Loucy (cell line): ENCODE measurements around the gene KCNMB2.

Experiments used
- H2AFZ ChIP-seq: fragments of 200-600 bp; sonication (generic); 2 replicates; pipeline ENCODE4 v1.6.0; 2016; ENCODE audit warnings: antibody characterized with exemption, mild to moderate bottlenecking, low read length, moderate library complexity
- H3F3A ChIP-seq: fragments of 200-600 bp; 2 replicates; pipeline ENCODE4 v1.6.0; 2016; ENCODE audit warnings: antibody characterized with exemption, low read depth, mild to moderate bottlenecking
- H3K27me3 ChIP-seq: fragments of 200-600 bp; sonication (generic); 2 replicates; pipeline ENCODE4 v1.6.1; 2014; ENCODE audit warnings: low read length, mild to moderate bottlenecking; ENCODE audit not compliant: insufficient read depth, poor library complexity, severe bottlenecking
- H3K36me3 ChIP-seq: fragments of 200-600 bp; sonication (generic); 2 replicates; pipeline ENCODE4 v1.6.1; 2016; ENCODE audit warnings: low read length; ENCODE audit not compliant: insufficient read depth
- H3K4me1 ChIP-seq: fragments of 200-600 bp; sonication (generic); 2 replicates; pipeline ENCODE4 v1.5.1; 2014; ENCODE audit warnings: low read length, mild to moderate bottlenecking; ENCODE audit not compliant: insufficient read depth, poor library complexity, severe bottlenecking
- H3K4me2 ChIP-seq: fragments of 200-600 bp; sonication (generic); 2 replicates; pipeline ENCODE4 v1.6.0; 2014; ENCODE audit warnings: antibody characterized with exemption, low read length, low read depth, mild to moderate bottlenecking; ENCODE audit not compliant: poor library complexity, severe bottlenecking
- H3K4me3 ChIP-seq: fragments of 200-600 bp; sonication (generic); 2 replicates; pipeline ENCODE4 v1.5.1; 2014; ENCODE audit warnings: low read length, mild to moderate bottlenecking, mixed read lengths; ENCODE audit not compliant: poor library complexity, severe bottlenecking
- H3K79me2 ChIP-seq: fragments of 200-600 bp; sonication (generic); 2 replicates; pipeline ENCODE4 v1.6.1; 2014; ENCODE audit warnings: low read length; ENCODE audit not compliant: insufficient read depth
- H3K9ac ChIP-seq: fragments of 200-600 bp; sonication (generic); 2 replicates; pipeline ENCODE4 v1.6.0; 2014; ENCODE audit warnings: mild to moderate bottlenecking, low read depth, low read length, moderate library complexity; ENCODE audit not compliant: poor library complexity, severe bottlenecking
- H3K9me2 ChIP-seq: fragments of 200-600 bp; sonication (generic); replicated peaks from 2 replicates; pipeline ENCODE4 v1.6.1; 2016; ENCODE audit warnings: low read depth, low read length, mixed read lengths
- H3K9me3 ChIP-seq: fragments of 200-600 bp; sonication (generic); 2 replicates; pipeline ENCODE4 v1.6.1; 2014; ENCODE audit warnings: mild to moderate bottlenecking, antibody characterized with exemption, low read length, low read depth; ENCODE audit not compliant: insufficient read depth
- H4K20me1 ChIP-seq: fragments of 200-600 bp; sonication (generic); 2 replicates; pipeline ENCODE4 v1.6.0; 2014; ENCODE audit warnings: antibody characterized with exemption, low read length, mild to moderate bottlenecking; ENCODE audit not compliant: insufficient read depth, poor library complexity, severe bottlenecking
- CTCF ChIP-seq: fragments of 200-600 bp; sonication (generic); conservative IDR thresholded peaks from 2 replicates; pipeline ENCODE4 v1.5.1; 2014; ENCODE audit warnings: mild to moderate bottlenecking, antibody characterized with exemption, low read length
- EZH2phosphoT487 ChIP-seq: fragments of 200-600 bp; IDR thresholded peaks from 2 replicates; pipeline ENCODE4 v1.6.1; 2018; ENCODE audit warnings: antibody characterized with exemption, mild to moderate bottlenecking, moderate library complexity, borderline replicate concordance

KCNMB2 gene

DNA sequence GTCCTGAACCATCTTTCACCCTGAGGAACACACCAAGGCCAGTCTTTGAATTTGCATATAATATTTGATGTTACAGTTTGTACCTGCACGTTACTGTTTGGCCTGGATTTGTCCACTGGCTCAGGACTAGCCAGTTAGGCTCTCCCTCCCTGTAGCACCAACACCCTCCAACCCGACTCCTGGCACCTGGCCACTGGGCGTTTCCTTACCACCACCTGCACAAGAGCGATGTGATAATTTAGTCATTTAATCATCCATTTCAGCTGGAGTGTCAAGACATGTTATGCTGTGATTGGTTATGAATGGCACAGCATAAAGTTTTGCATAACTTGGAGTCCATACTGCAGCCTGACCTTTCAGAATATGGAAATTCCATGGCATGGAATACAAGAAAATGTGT is 242.4 kb downstream of the KCNMB2 start:
- H3K4me2 ChIP-seq, result no peak overlapping the region
- H3K9me3 ChIP-seq, result no peaks in the 10 kb centered on the region
- no peaks in the 10 kb centered on the region for H3K27me3 ChIP-seq
- no peaks in the 10 kb centered on the region for H4K20me1 ChIP-seq
- H3F3A ChIP-seq, result no peaks in the 10 kb centered on the region
- H3K4me1 ChIP-seq, result no peaks in the 10 kb centered on the region
- TF ChIP-seq EZH2phosphoT487, result no peak
- no peak overlapping the region for H2AFZ ChIP-seq
- H3K4me3 ChIP-seq, result no peak overlapping the region
- no peaks in the 10 kb centered on the region for H3K79me2 ChIP-seq
- H3K36me3 ChIP-seq, result no peaks in the 10 kb centered on the region
- no peak overlapping the region for H3K9ac ChIP-seq
- H3K9me2 ChIP-seq, result no peaks in the 10 kb centered on the region

- TF ChIP-seq CTCF (no peak), EZH2phosphoT487 (no peak)
- H3K9me2 ChIP-seq, result no peaks in the 10 kb centered on the region
- H2AFZ ChIP-seq, result no peak overlapping the region
- H3K4me2 ChIP-seq, result no peak overlapping the region
- no peaks in the 10 kb centered on the region for H3K79me2 ChIP-seq
- no peaks in the 10 kb centered on the region for H3K36me3 ChIP-seq
- H3F3A ChIP-seq, result no peaks in the 10 kb centered on the region
- no peak overlapping the region for H3K9ac ChIP-seq
- no peaks in the 10 kb centered on the region for H4K20me1 ChIP-seq
- no peaks in the 10 kb centered on the region for H3K9me3 ChIP-seq
- no peaks in the 10 kb centered on the region for H3K27me3 ChIP-seq
- H3K4me1 ChIP-seq, result no peaks in the 10 kb centered on the region
- H3K4me3 ChIP-seq, result no peak overlapping the region
These were observed 249.7 kb downstream of the KCNMB2 start for GRCh38 chr3:178785961-178786360.

DNA sequence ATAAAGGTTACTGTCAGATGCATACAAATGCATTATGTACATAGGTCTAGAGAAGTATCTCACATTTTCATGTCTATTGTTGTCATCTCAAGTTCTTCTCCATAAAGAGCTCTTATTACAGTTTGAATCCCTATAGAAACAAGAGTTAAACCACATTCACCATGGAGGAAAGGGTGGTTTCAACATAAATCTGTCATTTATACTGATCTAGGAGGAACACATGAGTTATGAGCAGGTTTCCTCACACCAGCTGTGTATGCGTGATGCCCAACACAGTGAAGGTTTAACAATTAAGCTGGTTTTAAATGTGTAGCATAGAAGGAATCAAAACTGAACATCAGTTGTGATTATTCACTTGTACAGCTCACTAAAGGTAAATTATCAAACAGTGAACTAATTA is 251.7 kb downstream of the KCNMB2 start:
- H3F3A ChIP-seq, result no peaks in the 10 kb centered on the region
- TF ChIP-seq CTCF (no peak), EZH2phosphoT487 (no peak)
- no peak overlapping the region for H2AFZ ChIP-seq
- H3K9me3 ChIP-seq, result no peaks in the 10 kb centered on the region
- H4K20me1 ChIP-seq, result no peaks in the 10 kb centered on the region
- H3K27me3 ChIP-seq, result no peaks in the 10 kb centered on the region
- H3K4me3 ChIP-seq, result no peak overlapping the region
- no peaks in the 10 kb centered on the region for H3K36me3 ChIP-seq
- H3K4me2 ChIP-seq, result no peak overlapping the region
- no peak overlapping the region for H3K9ac ChIP-seq
- no peaks in the 10 kb centered on the region for H3K9me2 ChIP-seq
- H3K4me1 ChIP-seq, result no peaks in the 10 kb centered on the region
- H3K79me2 ChIP-seq, result no peaks in the 10 kb centered on the region

- Histone ChIP-seq H3K27me3 (no peaks in the 10 kb centered on the region), H3K9me3 (no peaks in the 10 kb centered on the region), H3K9me2 (no peaks in the 10 kb centered on the region), H4K20me1 (no peaks in the 10 kb centered on the region), H3K4me2 (no peak overlapping the region), H2AFZ (no peak overlapping the region), H3F3A (no peaks in the 10 kb centered on the region), H3K79me2 (no peaks in the 10 kb centered on the region), H3K36me3 (no peaks in the 10 kb centered on the region), H3K4me1 (no peaks in the 10 kb centered on the region), H3K4me3 (no peak overlapping the region), H3K9ac (no peak overlapping the region)
- TF ChIP-seq EZH2phosphoT487, result no peak
These were observed 258.5 kb downstream of the KCNMB2 start for GRCh38 chr3:178794711-178795110.
